ENCODE measurements around the gene SH3GL1.

The SH3GL1 gene

DNA sequence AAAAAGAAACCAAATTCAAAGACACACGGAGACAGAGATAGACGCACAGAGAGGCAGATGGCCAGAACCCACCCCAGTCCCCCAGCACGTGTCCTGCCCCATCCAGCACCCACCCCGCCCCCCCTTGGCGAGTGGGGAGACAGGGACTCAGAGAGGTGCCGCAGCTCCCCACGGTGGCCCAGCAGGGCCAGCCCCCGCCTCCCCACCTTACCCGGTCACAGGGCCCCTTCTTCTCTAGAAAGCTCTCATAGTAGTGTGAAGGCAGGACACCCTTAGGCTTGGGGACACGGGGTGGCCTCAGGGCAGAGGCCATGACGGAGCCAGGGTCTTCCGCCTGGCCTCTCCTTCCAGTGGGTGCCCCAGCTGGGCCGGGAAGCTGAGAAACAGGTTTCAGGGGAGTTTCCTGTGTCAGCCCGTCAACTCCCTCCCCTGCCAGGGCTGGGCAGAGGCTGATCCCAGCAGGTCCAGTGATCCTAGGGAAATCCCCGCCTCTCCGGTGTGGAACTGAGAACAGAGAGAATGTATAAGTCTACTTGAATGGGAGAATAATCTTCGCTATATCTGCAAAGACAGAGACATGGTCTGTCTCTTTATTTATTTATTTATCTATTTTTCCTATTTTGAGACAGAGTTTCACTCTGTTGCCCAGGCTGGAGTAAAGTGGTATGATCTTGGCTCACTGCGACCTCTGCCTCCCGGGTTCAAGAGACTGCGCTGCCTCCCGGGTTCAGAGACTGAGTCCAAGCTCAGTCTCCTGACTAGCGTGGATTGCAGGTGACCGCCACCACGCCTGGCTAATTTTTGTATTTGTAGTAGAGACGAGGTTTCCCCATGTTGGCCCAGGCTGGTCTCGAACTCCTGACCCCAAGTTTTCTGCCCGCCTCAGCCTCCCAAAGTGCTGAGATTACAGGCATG is 61.6 kb downstream of the SH3GL1 start, which contains the start of gene STAP2:
TSS of gene STAP2 (minus strand) at position 387 of the 915 bp plus-strand sequence. CDS start at position 313, 74 bp downstream.
- peak; percentile 54 for DNase-seq

DNA sequence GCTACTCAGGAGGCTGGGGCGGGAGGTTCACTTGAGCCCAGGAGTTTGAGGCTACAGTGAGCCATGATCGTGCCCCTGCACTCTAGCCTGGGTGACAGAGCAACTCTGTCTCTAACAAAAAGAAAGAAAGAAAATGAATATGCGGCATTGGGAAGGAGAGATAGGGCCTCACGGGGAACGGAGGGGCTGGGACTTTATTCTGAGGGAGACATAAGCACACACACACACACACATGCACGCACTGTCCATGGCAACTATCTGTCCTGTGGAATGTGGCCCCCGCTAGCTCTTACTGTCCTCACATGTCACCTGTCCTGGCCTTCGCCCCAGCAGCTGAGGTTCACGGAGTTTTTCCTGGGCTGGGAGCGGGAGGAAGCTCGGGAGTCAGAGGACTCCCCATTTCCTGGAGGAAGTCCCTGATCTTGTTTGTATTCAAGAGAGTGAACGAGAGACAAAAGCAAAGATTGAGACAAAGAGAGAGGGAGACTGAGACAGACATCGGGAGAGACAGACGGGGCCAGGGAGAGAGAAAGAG is 62.4 kb downstream of the SH3GL1 start:
- no peak for DNase-seq

- DNase-seq: no peak
Measured at GRCh38 chr19:4334929-4335570, 65.3 kb downstream of the SH3GL1 start.

DNA sequence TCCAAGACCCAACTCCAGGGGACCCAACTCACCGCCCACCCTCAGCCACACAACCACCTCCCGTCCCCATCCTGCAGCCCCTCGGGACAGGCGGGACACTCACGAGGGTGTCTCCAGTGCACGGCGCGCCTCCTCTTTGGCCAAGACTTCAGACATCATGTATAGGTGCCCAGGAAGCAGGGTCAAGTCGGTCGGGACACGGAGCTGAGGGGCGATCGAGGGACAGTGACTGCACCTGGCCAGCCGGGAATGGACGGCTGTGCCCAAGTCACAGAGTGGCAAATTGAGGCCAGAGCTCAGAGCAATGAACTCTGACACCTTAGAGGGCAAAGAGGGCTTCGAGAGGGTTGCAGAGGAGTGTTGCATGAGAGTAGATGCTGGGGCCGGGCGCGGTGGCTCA is 70.5 kb downstream of the SH3GL1 start:
- no peak for DNase-seq

- peak; percentile 57 for DNase-seq
Measured at GRCh38 chr19:4328991-4329681, 71.2 kb downstream of the SH3GL1 start.

DNA sequence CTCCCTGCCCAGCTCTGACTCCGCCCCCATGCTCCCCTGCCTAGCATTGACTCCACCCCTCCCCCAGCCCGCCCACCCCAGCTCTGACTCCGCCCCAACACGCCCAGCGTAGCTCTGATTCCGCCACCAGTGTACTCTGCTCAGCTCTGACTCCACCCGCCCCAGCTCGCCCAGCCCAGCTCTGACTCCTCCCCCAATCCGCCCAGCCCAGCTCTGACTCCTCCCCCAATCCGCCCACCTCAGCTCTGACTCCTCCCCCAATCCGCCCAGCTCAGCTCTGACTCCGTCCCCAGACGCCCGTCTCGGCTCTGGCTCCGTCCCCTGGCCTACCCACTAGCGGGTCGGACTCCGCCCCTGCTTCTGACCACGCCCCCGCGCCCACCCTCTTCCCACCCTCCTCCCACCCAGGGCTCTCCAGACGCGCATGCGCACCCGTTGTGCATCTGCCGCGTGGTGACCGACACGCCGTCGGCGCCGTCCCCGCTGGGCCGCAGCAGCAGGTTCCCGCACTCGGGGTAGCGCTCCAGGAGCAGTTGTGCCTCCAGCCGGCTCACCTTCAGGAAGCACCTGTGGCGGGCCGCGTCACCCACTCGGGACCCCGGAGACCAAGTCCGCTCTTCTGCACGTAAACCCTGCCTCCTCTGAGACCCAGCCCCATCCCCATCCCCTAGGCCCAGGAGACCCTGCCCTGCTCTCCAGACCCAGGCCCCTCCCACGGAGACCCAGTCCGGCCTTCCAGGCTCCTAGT is 71.9 kb downstream of the SH3GL1 start:
- peak; percentile 92 for DNase-seq

DNA sequence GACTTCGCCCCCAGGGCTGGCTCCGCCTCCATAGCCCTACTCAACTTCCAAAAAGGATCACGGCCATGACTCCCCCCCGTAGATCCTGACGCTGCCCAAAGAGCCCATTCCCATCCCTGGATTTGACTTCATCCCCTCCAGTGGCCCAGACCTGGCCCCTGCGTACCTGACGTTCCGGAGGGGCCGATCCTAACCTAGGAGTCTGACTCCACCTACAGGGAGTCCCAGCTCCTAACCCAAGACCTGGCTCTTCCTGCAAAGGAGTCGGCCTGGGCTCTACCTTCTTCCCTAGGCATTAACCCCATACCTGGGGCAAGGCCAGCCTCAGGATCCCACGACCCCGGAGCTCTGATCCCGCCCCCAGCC is 72.5 kb downstream of the SH3GL1 start:
- no peak for DNase-seq

DNA sequence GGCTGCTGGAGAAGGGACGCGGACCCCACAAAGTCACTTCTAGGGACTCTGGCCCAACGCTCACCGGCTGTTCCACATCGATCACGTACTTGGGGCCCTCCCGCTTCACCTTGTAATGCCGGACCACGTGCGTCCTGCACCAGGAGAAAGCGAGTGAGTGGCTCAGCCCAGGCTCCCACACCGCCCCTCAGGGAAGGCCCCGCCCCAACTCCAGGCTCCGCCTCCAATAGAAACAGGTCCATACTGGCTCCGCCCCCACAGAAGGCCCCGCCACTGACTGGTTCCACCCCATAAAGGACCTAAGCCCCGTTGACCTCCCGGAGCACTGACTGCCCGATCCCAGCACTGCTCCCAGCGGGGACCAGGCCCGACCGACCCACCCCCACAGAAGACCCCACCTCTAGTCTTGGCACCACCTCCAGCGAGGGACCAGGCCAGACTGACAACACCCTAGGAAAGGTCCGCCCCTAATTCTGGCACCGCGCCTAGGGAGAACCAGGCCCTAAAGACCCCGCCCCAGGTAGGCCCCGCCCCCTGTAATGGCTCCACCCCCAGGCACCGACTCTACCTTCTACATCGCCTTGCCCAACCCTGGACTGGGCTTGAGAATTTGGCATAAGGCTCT is 73.0 kb downstream of the SH3GL1 start:
- peak; percentile 74 for DNase-seq

GRCh38 chr19:4326837-4327251 is 73.5 kb downstream of the SH3GL1 start:
- no peak for DNase-seq

- no peak for DNase-seq
Measured at GRCh38 chr19:4326215-4326836, 74.0 kb downstream of the SH3GL1 start.

DNA sequence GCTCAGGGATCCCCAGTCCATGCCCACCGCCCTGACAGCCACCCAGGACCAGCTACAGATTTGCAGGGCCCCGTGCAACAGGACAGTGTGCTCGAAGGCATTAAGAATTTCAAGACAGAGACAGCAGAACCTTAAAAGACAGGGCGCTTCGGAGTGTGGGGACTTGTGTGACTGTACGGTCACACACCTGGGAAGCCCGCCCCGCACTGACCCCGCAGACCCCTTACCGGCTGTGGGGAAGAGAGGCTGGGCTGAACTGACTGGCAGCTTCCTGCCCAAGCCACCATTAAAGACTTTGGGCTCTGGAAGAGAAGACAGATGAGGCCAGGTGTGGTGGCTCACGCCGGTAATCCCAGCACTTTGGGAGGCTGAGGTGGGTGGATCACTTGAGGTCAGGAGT is 76.1 kb downstream of the SH3GL1 start:
- no peak for DNase-seq

- DNase-seq: no peak
Measured at GRCh38 chr19:4323692-4324091, 76.7 kb downstream of the SH3GL1 start.

- no peak for DNase-seq
Measured at GRCh38 chr19:4322942-4323665, 77.2 kb downstream of the SH3GL1 start.

DNA sequence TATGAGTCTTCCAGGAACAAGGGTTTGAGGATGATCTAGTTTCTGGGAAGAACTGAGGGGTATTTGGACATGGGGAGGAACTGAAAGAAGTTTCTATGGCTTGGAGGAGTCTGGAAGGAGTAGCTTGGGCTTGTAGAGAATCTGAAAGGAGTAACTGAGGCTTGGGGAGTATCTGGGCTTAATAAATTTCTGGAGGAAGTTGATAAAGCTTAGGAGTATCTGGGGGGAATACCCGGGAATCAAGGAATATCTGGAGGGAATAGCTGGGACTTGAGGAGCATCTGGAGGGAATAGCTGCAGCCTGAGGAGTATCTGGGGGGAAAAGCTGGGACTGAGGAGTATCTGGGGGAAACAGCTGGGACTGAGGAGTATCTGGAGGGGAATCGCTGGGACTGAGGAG is 79.9 kb downstream of the SH3GL1 start:
- no peak for DNase-seq

- DNase-seq: no peak
Measured at GRCh38 chr19:4319067-4319718, 81.2 kb downstream of the SH3GL1 start.

DNA sequence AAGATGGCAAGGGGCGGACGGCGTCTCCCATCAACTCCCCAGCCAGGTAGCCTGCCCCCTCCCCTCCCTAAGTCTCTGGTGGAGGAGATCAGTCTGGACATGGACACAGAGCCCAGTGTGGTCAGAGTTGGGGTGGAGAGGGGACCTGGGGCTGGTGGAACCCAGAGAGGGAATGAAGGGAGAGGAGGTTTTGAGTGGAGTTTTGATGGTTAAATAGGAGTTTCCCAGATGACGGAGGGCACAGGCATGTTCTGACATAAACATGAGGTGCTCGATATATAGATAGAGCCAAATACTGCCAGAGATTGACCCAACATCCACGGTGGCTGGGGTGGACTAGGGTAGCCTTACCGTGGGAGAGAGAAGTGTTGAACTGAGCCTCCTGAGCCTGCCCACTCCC is 81.9 kb downstream of the SH3GL1 start:
- DNase-seq: no peak

DNA sequence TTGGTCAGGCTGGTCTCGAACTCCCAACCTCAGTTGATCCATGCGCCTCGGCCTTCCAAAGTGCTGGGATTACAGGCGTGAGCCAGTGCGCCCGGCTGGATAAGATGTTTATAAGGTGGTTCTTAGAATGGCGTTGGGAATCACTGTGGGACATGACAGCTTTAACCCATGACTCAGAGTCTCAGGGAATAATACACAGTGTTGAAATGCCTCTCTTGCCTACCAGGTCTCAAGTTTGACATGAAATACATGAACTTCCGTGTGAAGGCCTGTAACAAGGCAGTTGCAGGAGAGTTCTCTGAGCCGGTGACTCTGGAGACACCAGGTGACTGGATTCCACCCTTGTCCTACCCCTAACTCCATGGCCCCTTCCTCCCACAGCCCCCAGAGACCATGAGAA is 83.4 kb downstream of the SH3GL1 start:
- DNase-seq: no peak

GRCh38 chr19:4313847-4314490 is 86.4 kb downstream of the SH3GL1 start:
- DNase-seq: no peak
